Activated T-cell treated with anti-CD3 and anti-CD28 coated beads, Interleukin-2, amount 50 U/mL, for 72 hours (primary cell): ENCODE data around the gene CATSPERE. TPM values are rescaled to one million over a fixed set of nuclear protein-coding genes. Genes with fewer than 3 reads are reported as not detected.

Source experiments
- ATAC-seq, 2 donors: fragments of 150-1000 bp; cut with Tn5 transposase; replicated peaks in 1 of 2; 2 replicates each; pipeline ENCODE4 v1.10.0; 2021; ENCODE audit warnings: moderate library complexity in 2 of 2, mild to moderate bottlenecking in 1 of 2
- DNase-seq, 2 donors: peaks; one replicate each; pipeline ENCODE4 v3.0.0; 2021 to 2022; ENCODE audit warnings: mixed read lengths in 1 of 2
- H3K27ac Mint-ChIP-seq: one replicate; pipeline ENCODE4 v1.8.0; 2022; ENCODE audit warnings: mild to moderate bottlenecking, moderate library complexity, mixed read lengths
- H3K27me3 Mint-ChIP-seq: one replicate; pipeline ENCODE4 v1.8.0; 2022; ENCODE audit warnings: low read depth, mixed read lengths
- H3K36me3 Mint-ChIP-seq, 2 donors: one replicate each; pipeline ENCODE4 v1.8.0; 2022; ENCODE audit warnings: mixed read lengths in 2 of 2, mild to moderate bottlenecking in 1 of 2; ENCODE audit not compliant: insufficient read depth in 2 of 2
- H3K4me1 Mint-ChIP-seq: one replicate; pipeline ENCODE4 v1.8.0; 2022; ENCODE audit warnings: low read depth, mixed read lengths
- H3K4me3 Mint-ChIP-seq, 2 donors: one replicate each; pipeline ENCODE4 v1.8.0; 2022; ENCODE audit warnings: mild to moderate bottlenecking in 2 of 2, mixed read lengths in 2 of 2, moderate library complexity in 2 of 2
- H3K9me3 Mint-ChIP-seq, 2 donors: one replicate each; pipeline ENCODE4 v1.8.0; 2022; ENCODE audit warnings: mixed read lengths in 2 of 2
- total RNA-seq, 2 donors: library from RNA; stranded (reverse); gene quantifications; one replicate each; pipeline ENCODE4 v1.2.3, GENCODE V29; 2022

Gene CATSPERE
- total RNA-seq, 2 donors from 2014 or later, result 0.38 to 0.83 TPM

DNA sequence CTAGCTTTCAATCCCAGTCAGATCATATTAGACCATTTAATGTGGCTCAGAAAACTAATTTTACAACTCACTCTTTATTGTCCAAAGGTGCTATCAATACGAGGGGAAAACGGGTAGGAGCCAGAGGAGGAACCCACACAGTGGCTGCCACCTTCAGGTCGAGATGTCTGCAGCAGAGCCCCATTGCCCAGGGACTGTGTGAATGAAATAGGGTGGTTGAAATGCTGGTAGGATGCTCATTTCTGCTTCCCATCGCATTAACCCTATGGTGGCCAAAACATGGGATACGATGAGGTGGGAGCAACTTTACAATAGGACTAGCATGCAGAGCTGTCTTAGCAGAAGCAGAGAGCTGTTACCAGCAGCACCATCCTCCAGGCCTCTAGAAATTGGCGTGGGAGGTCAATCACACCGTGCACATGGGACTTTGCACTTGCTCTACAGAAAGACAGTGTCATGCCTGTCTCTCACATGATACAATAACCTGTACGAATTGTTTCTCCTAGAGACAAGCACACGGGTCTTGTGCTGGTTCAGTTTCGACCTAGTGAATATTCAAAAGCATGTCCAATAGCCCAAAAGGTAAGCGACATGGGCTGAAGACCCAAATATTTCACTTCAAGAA lies 122.4 kb downstream of the CATSPERE start:
- no peaks in the 10 kb centered on the region for H3K27me3 Mint-ChIP-seq
- H3K4me3 Mint-ChIP-seq, result no peak overlapping the region
- H3K4me1 Mint-ChIP-seq, result no peaks in the 10 kb centered on the region
- DNase-seq (no peak), ATAC-seq (no peak)
- no peak overlapping the region for H3K27ac Mint-ChIP-seq
- H3K36me3 Mint-ChIP-seq, result peaks cover 3 to 4% of the 10 kb centered on the region in 2 donors
- peaks cover 3% of the 10 kb centered on the region in 2 donors for H3K9me3 Mint-ChIP-seq

- Mint-ChIP-seq H3K4me3 (no peak overlapping the region), H3K9me3 (peaks cover 0 to 4% of the 10 kb centered on the region in 2 donors), H3K27ac (no peak overlapping the region), H3K27me3 (no peaks in the 10 kb centered on the region), H3K36me3 (peaks cover 0 to 4% of the 10 kb centered on the region in 2 donors), H3K4me1 (no peaks in the 10 kb centered on the region)
- DNase-seq, result no peak
- no peak for ATAC-seq
Measured at GRCh38 chr1:244585867-244586266, 124.8 kb downstream of the CATSPERE start.

- peaks cover 11% of the 10 kb centered on the region for H3K4me1 Mint-ChIP-seq
- no peak overlapping the region for H3K27ac Mint-ChIP-seq
- peaks cover 0 to 7% of the 10 kb centered on the region in 2 donors for H3K9me3 Mint-ChIP-seq
- H3K4me3 Mint-ChIP-seq, result no peak overlapping the region
- DNase-seq (no peak), ATAC-seq (no peak)
- H3K36me3 Mint-ChIP-seq, result peaks cover 0 to 1% of the 10 kb centered on the region in 2 donors
- no peaks in the 10 kb centered on the region for H3K27me3 Mint-ChIP-seq
Measured at GRCh38 chr1:244590670-244591069, 129.6 kb downstream of the CATSPERE start.

DNA sequence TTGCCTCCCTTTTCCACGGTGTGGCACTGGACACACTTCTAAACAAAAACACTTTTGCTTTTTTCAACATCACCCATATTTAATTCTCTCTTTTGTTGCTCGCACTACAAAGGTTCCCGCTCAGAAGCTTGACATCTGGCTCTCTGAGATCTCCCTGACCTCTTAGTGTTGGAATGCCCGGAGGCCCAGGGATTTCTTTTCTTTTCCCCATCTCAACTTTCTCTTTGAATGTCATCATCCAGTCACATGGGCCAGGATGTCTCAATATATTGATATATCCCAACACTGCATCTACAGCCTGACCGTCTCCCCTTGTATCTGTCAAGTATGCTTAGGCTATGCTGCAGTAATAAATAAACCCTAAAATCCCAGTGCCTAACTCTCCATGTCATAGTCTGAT lies 137.5 kb downstream of the CATSPERE start:
- Mint-ChIP-seq H3K4me1 (peaks cover 24% of the 10 kb centered on the region), H3K9me3 (no peaks in the 10 kb centered on the region), H3K27me3 (peaks cover 10% of the 10 kb centered on the region), H3K4me3 (no peak overlapping the region), H3K27ac (no peak overlapping the region), H3K36me3 (no peaks in the 10 kb centered on the region)
- ATAC-seq (no peak), DNase-seq (no peak)

- peak; percentile 98 for ATAC-seq
- Mint-ChIP-seq H3K9me3 (no peaks in the 10 kb centered on the region), H3K4me3 (peak overlapping the region; percentile 81 to 98), H3K27me3 (peaks cover 10% of the 10 kb centered on the region), H3K27ac (peak overlapping the region; percentile 100), H3K36me3 (no peaks in the 10 kb centered on the region), H3K4me1 (peaks cover 20% of the 10 kb centered on the region)
- DNase-seq, result peak; percentile 53 to 67
Measured at GRCh38 chr1:244599937-244600350, 138.9 kb downstream of the CATSPERE start.

DNA sequence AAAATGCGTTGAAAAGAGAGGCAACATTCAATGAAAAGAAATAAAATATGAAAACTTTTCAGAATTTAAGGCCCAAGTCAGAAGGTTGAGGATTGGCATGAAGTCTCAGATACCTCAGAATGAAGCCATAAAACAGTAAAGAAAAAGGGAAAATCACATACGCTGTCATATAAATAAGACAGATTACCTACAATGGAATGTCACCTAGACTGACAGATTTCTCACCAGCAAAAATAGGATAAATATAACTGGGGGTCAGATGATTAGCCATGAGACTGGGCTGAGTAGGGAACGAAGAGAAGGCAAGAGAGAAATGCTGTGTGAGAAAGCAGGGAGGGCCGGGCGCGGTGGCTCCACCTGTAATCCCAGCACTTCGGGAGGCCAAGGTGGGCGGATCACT lies 140.3 kb downstream of the CATSPERE start:
- H3K4me1 Mint-ChIP-seq, result peaks cover 13% of the 10 kb centered on the region
- no peak overlapping the region for H3K4me3 Mint-ChIP-seq
- no peak for ATAC-seq
- H3K27me3 Mint-ChIP-seq, result peaks cover 10% of the 10 kb centered on the region
- H3K9me3 Mint-ChIP-seq, result no peaks in the 10 kb centered on the region
- no peak for DNase-seq
- H3K36me3 Mint-ChIP-seq, result no peaks in the 10 kb centered on the region
- peak overlapping the region; percentile 71 for H3K27ac Mint-ChIP-seq

DNA sequence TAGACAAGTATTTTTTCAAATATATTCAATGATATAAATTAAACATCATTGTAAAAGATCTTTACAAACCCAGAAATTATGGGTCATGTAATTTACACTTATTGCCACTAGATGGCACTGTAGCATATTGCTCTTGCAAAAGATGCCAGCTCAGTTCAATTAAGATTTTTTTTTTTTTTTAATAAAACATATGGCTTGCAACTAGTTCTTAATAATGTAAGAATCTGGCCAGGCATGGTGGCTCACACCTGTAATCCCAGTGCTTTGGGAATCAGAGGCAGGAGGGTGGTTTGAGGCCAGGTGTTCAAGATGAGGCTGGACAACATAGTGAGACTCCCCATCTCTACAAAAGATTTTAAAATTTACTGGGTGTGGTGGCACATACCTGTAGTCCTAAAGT lies 142.4 kb downstream of the CATSPERE start:
- Mint-ChIP-seq H3K27ac (no peak overlapping the region), H3K27me3 (peaks cover 10% of the 10 kb centered on the region), H3K9me3 (no peaks in the 10 kb centered on the region), H3K36me3 (no peaks in the 10 kb centered on the region), H3K4me3 (no peak overlapping the region), H3K4me1 (peaks cover 13% of the 10 kb centered on the region)
- DNase-seq (no peak), ATAC-seq (no peak)

DNA sequence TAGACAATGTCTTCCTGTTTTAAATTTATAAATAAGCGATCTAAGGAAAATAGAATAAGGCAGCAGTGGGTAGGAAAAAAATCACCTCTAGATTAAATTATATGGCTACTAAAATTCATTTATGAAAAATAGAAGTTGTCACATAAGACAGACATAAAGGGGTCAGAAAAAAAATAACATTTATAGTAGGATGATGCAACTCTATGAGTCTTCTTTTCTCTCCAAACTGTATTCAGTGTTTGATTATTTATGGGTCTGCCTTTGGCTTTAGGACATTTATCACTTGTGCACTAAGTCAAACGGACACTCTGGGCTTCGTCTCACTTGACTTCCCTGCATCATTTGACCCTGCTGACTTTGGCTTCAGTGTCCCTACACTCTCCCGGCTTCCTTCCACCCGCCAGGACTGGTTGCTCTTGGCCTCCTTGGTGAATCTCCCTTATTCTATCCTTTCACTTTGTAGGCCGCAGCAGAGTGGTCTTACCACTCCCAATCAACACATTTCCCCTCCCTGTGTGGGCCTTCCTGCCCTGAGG lies 144.8 kb downstream of the CATSPERE start:
- H3K4me1 Mint-ChIP-seq, result no peaks in the 10 kb centered on the region
- peaks cover 10% of the 10 kb centered on the region for H3K27me3 Mint-ChIP-seq
- no peak overlapping the region for H3K4me3 Mint-ChIP-seq
- no peaks in the 10 kb centered on the region for H3K36me3 Mint-ChIP-seq
- no peaks in the 10 kb centered on the region for H3K9me3 Mint-ChIP-seq
- no peak overlapping the region for H3K27ac Mint-ChIP-seq
- ATAC-seq, result no peak
- no peak for DNase-seq

DNA sequence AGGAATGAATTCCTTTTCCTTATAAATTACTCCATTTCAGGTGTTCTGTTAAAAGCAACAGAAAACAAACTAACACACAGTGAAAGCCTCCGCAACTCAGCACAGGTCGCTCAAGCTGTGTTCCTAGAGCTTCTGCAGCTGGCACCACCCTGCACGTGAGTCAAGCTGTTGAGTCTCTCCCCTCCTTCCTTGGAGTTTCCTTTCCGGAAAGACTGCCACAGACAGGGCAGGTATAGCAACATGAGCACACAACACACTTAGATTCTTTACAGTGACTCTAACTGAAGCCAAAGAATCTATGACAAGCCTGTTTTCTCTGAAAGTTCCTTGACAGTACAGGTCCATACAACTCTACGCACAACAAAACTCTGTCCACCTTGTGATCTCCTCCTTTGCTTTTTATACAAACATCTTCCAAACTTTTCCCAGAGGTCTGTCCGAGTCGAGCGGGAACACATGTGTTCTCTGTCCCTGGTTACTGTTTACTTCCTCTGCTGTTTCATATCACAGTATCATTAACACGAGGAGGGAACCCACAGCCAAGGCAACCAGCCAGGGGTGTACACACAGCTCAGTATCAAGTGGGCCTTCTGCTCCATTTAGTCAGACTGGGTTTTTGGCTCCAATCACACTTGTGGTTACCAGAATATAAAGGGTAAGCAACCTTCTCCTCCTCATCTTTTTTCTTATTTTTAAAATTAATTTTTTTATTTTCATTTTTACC lies 153.2 kb downstream of the CATSPERE start:
- ATAC-seq (no peak), DNase-seq (no peak)
- H3K36me3 Mint-ChIP-seq, result no peaks in the 10 kb centered on the region
- no peak overlapping the region for H3K4me3 Mint-ChIP-seq
- no peaks in the 10 kb centered on the region for H3K9me3 Mint-ChIP-seq
- H3K4me1 Mint-ChIP-seq, result no peaks in the 10 kb centered on the region
- no peaks in the 10 kb centered on the region for H3K27me3 Mint-ChIP-seq
- no peak overlapping the region for H3K27ac Mint-ChIP-seq

DNA sequence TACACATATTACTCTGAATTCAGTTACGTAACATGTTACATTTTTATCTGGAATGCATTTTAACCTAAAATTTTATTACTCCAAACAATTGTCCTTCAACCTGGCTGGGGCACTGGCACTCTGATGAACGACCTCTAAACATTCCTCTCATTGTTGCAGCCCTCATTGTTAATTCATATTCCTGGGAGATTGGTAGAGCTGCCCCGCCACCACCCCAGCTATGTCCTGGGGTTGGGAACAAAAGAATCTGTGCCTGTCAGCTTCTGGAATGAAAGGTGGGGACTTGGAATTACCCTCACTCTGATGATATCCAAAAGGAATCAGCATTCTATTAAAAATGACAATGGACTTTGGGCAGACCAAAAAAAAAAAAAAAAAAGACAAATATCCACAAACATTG lies 153.8 kb downstream of the CATSPERE start:
- H3K27ac Mint-ChIP-seq, result no peak overlapping the region
- no peaks in the 10 kb centered on the region for H3K9me3 Mint-ChIP-seq
- no peaks in the 10 kb centered on the region for H3K36me3 Mint-ChIP-seq
- H3K27me3 Mint-ChIP-seq, result no peaks in the 10 kb centered on the region
- H3K4me1 Mint-ChIP-seq, result no peaks in the 10 kb centered on the region
- DNase-seq (no peak), ATAC-seq (no peak)
- H3K4me3 Mint-ChIP-seq, result no peak overlapping the region

- ATAC-seq, result no peak
- no peaks in the 10 kb centered on the region for H3K36me3 Mint-ChIP-seq
- H3K4me1 Mint-ChIP-seq, result no peaks in the 10 kb centered on the region
- no peak overlapping the region for H3K27ac Mint-ChIP-seq
- no peaks in the 10 kb centered on the region for H3K9me3 Mint-ChIP-seq
- no peak overlapping the region for H3K4me3 Mint-ChIP-seq
- no peak for DNase-seq
- no peaks in the 10 kb centered on the region for H3K27me3 Mint-ChIP-seq
Measured at GRCh38 chr1:244615301-244615700, 154.2 kb downstream of the CATSPERE start.

DNA sequence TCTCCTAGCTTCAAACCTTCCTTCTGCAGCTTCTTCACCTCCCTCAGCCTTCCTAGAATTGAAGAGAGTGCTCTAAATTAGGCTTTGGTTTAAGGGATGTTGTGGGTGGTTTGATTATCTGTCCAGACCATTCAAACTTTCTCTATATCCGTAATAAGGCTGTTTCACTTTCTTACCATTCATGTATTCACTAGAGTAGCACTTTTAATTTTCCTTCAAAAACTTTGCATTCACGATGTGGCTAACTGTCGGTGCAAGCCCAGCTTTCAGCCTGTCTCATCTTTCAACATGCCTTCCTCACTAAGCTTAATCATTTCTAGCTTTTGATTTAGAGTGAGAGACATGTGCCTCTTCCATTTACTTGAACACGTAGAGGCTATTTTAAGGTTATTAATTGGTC lies 165.6 kb downstream of the CATSPERE start:
- Mint-ChIP-seq H3K27me3 (peaks cover 4% of the 10 kb centered on the region), H3K9me3 (peaks cover 0 to 1% of the 10 kb centered on the region in 2 donors), H3K36me3 (peaks cover 0 to 2% of the 10 kb centered on the region in 2 donors), H3K27ac (no peak overlapping the region), H3K4me1 (peaks cover 5% of the 10 kb centered on the region), H3K4me3 (no peak overlapping the region)
- DNase-seq (no peak), ATAC-seq (peak in 1 of 2 donors; percentile 28)

DNA sequence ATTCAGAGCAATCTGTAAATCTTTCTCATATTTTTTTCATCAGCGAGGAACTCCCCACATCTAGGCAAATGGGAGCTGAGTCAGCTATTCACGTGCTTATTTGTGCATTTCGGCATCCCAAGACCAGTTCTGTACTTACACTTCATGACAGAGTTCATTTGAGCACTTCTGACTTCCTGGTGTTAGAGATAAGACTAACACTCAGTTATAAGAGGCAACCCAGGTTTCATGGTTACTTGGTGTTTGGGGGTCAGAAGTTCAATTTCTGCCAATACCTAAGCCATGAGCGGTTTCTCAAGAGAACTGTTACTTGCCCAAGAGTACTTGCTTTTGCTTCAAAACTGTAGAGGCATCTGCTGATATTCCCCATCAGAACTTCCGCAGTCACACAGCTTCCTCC lies 167.7 kb downstream of the CATSPERE start:
- Mint-ChIP-seq H3K27ac (no peak overlapping the region), H3K27me3 (peaks cover 4% of the 10 kb centered on the region), H3K4me1 (peaks cover 5% of the 10 kb centered on the region), H3K4me3 (no peak overlapping the region), H3K36me3 (peaks cover 0 to 4% of the 10 kb centered on the region in 2 donors), H3K9me3 (peaks cover 0 to 1% of the 10 kb centered on the region in 2 donors)
- DNase-seq, result no peak
- no peak for ATAC-seq
